WTC11 (cell line): Measurements from ENCODE around the gene STON1.

Experiments used
- ATF1 ChIP-seq: sonication (generic); formaldehyde crosslinking; IDR thresholded peaks from 2 replicates; pipeline ENCODE4 v1.8.1; 2023; ENCODE audit warnings: mild to moderate bottlenecking, moderate library complexity, missing genetic modification reagents
- CREM ChIP-seq: sonication (generic); formaldehyde crosslinking; IDR thresholded peaks from 2 replicates; pipeline ENCODE4 v1.8.1; 2022; ENCODE audit warnings: mild to moderate bottlenecking, missing genetic modification reagents, moderate library complexity
- ESRRA ChIP-seq: sonication (generic); formaldehyde crosslinking; IDR thresholded peaks from 2 replicates; pipeline ENCODE4 v1.8.1; 2022; ENCODE audit warnings: mild to moderate bottlenecking, missing genetic modification reagents, borderline replicate concordance
- NFE2L1 ChIP-seq: sonication (generic); formaldehyde crosslinking; IDR thresholded peaks from 2 replicates; pipeline ENCODE4 v1.8.1; 2023; ENCODE audit warnings: missing genetic modification reagents
- NFYB ChIP-seq: sonication (generic); formaldehyde crosslinking; conservative IDR thresholded peaks from 2 replicates; pipeline ENCODE4 v1.8.0; 2022; ENCODE audit warnings: low read depth, missing genetic modification reagents
- NR2C2 ChIP-seq: sonication (generic); formaldehyde crosslinking; IDR thresholded peaks from 2 replicates; pipeline ENCODE4 v1.8.0; 2022; ENCODE audit warnings: mild to moderate bottlenecking, missing genetic modification reagents
- NR3C1 ChIP-seq: sonication (generic); formaldehyde crosslinking; conservative IDR thresholded peaks from 2 replicates; pipeline ENCODE4 v1.8.1; 2023; ENCODE audit warnings: low read depth, mild to moderate bottlenecking, missing genetic modification reagents
- TP53 ChIP-seq: sonication (generic); formaldehyde crosslinking; IDR thresholded peaks from 2 replicates; pipeline ENCODE4 v1.8.1; 2023; ENCODE audit warnings: mild to moderate bottlenecking, missing genetic modification reagents
- ZNF121 ChIP-seq: sonication (generic); formaldehyde crosslinking; IDR thresholded peaks from 2 replicates; pipeline ENCODE4 v1.8.0; 2023; ENCODE audit warnings: missing genetic modification reagents
- TF ChIP-seq, protein P1 (sequence below): fragments of 200-600 bp; IDR thresholded peaks from 2 replicates; pipeline ENCODE4 v1.8.0; 2022; ENCODE audit warnings: antibody characterized with exemption
- TF ChIP-seq, protein P2 (sequence below): sonication (generic); formaldehyde crosslinking; IDR thresholded peaks from 2 replicates; pipeline ENCODE4 v1.8.1; 2023; ENCODE audit warnings: mild to moderate bottlenecking, moderate library complexity, missing genetic modification reagents
- TF ChIP-seq, protein P3 (sequence below): sonication (generic); formaldehyde crosslinking; IDR thresholded peaks from 2 replicates; pipeline ENCODE4 v1.8.1; 2022; ENCODE audit warnings: missing genetic modification reagents, borderline replicate concordance
- TF ChIP-seq, protein P4 (sequence below): sonication (generic); formaldehyde crosslinking; IDR thresholded peaks from 2 replicates; pipeline ENCODE4 v1.8.0; 2022; ENCODE audit warnings: mild to moderate bottlenecking, missing genetic modification reagents
- TF ChIP-seq, protein P5 (sequence below): sonication (generic); formaldehyde crosslinking; IDR thresholded peaks from 2 replicates; pipeline ENCODE4 v1.8.1; 2023; ENCODE audit warnings: mild to moderate bottlenecking, missing genetic modification reagents, moderate library complexity

DNA sequence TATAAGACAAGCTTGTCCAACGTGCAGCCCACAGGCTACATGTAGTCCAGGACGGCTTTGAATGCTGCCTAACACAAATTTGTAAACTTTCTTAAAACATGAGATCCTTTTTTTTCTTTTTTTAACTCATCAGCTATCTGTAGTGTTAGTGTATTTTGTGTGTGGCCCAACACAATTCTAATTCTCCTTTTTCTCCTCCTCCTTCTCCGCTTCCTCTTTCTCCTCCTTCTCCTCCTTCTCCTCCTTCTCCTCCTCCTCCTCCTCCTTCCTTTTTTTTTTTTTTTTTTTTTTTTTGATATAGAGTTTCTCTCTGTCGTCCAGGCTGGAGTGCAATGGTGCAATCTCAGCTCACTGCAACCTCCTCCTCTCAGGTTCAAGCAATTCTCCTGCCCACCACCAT lies 48.4 kb downstream of the STON1 start:
- TF ChIP-seq, protein P1, sequence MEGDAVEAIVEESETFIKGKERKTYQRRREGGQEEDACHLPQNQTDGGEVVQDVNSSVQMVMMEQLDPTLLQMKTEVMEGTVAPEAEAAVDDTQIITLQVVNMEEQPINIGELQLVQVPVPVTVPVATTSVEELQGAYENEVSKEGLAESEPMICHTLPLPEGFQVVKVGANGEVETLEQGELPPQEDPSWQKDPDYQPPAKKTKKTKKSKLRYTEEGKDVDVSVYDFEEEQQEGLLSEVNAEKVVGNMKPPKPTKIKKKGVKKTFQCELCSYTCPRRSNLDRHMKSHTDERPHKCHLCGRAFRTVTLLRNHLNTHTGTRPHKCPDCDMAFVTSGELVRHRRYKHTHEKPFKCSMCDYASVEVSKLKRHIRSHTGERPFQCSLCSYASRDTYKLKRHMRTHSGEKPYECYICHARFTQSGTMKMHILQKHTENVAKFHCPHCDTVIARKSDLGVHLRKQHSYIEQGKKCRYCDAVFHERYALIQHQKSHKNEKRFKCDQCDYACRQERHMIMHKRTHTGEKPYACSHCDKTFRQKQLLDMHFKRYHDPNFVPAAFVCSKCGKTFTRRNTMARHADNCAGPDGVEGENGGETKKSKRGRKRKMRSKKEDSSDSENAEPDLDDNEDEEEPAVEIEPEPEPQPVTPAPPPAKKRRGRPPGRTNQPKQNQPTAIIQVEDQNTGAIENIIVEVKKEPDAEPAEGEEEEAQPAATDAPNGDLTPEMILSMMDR = no peak
- TF ChIP-seq ZNF121 (CRISPR knock-in tag) (no peak), NFYB (CRISPR knock-in tag) (no peak), TP53 (CRISPR knock-in tag) (no peak), ESRRA (CRISPR knock-in tag) (no peak), NR2C2 (CRISPR knock-in tag) (no peak), ATF1 (no peak), NFE2L1 (CRISPR knock-in tag) (no peak), CREM (CRISPR knock-in tag) (no peak), NR3C1 (no peak)
- TF ChIP-seq, protein P2, sequence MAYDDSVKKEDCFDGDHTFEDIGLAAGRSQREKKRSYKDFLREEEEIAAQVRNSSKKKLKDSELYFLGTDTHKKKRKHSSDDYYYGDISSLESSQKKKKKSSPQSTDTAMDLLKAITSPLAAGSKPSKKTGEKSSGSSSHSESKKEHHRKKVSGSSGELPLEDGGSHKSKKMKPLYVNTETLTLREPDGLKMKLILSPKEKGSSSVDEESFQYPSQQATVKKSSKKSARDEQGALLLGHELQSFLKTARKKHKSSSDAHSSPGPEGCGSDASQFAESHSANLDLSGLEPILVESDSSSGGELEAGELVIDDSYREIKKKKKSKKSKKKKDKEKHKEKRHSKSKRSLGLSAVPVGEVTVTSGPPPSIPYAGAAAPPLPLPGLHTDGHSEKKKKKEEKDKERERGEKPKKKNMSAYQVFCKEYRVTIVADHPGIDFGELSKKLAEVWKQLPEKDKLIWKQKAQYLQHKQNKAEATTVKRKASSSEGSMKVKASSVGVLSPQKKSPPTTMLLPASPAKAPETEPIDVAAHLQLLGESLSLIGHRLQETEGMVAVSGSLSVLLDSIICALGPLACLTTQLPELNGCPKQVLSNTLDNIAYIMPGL = no peak
- TF ChIP-seq, protein P3, sequence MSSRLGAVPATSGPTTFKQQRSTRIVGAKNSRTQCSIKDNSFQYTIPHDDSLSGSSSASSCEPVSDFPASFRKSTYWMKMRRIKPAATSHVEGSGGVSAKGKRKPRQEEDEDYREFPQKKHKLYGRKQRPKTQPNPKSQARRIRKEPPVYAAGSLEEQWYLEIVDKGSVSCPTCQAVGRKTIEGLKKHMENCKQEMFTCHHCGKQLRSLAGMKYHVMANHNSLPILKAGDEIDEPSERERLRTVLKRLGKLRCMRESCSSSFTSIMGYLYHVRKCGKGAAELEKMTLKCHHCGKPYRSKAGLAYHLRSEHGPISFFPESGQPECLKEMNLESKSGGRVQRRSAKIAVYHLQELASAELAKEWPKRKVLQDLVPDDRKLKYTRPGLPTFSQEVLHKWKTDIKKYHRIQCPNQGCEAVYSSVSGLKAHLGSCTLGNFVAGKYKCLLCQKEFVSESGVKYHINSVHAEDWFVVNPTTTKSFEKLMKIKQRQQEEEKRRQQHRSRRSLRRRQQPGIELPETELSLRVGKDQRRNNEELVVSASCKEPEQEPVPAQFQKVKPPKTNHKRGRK (CRISPR knock-in tag) = no peak
- TF ChIP-seq, protein P4, sequence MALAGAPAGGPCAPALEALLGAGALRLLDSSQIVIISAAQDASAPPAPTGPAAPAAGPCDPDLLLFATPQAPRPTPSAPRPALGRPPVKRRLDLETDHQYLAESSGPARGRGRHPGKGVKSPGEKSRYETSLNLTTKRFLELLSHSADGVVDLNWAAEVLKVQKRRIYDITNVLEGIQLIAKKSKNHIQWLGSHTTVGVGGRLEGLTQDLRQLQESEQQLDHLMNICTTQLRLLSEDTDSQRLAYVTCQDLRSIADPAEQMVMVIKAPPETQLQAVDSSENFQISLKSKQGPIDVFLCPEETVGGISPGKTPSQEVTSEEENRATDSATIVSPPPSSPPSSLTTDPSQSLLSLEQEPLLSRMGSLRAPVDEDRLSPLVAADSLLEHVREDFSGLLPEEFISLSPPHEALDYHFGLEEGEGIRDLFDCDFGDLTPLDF = no peak
- TF ChIP-seq, protein P5, sequence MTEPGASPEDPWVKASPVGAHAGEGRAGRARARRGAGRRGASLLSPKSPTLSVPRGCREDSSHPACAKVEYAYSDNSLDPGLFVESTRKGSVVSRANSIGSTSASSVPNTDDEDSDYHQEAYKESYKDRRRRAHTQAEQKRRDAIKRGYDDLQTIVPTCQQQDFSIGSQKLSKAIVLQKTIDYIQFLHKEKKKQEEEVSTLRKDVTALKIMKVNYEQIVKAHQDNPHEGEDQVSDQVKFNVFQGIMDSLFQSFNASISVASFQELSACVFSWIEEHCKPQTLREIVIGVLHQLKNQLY (CRISPR knock-in tag) = no peak
